Small intestine (tissue), 16 donors: ENCODE measurements around the gene TMEM72. TPM values are rescaled to one million over a fixed set of nuclear protein-coding genes. Genes with fewer than 3 reads are reported as not detected.

Experiments used
- DNase-seq, 2 donors: peaks; one replicate each; pipeline versions ENCODE4 v3.0.0 to v3.0.0-alpha.2; 2013
- FAIRE-seq: peaks from 2 replicates; lab custom pipeline; 2012; peaks lifted over from hg19 to GRCh38; lab: Jason Lieb, UNC
- H3K27ac ChIP-seq, 3 donors: one replicate each; pipeline ENCODE4 v1.5.1; 2013; ENCODE audit warnings: low read length in 2 of 3, mild to moderate bottlenecking in 2 of 3, control low read depth in 1 of 3, inconsistent platforms in 1 of 3, low read depth in 1 of 3, moderate library complexity in 1 of 3
- H3K27me3 ChIP-seq, 3 donors: one replicate each; pipeline ENCODE4 v1.6.1; 2013; ENCODE audit warnings: low read length in 3 of 3, inconsistent platforms in 1 of 3; ENCODE audit not compliant: control insufficient read depth in 3 of 3, insufficient read depth in 3 of 3
- H3K36me3 ChIP-seq, 3 donors: one replicate each; pipeline ENCODE4 v1.6.1; 2013; ENCODE audit warnings: low read length in 3 of 3, inconsistent platforms in 1 of 3, low read depth in 1 of 3, mild to moderate bottlenecking in 1 of 3, moderate library complexity in 1 of 3; ENCODE audit not compliant: control insufficient read depth in 3 of 3, insufficient read depth in 2 of 3
- H3K4me1 ChIP-seq, 3 donors: one replicate each; pipeline ENCODE4 v1.6.1; 2013; ENCODE audit warnings: low read length in 2 of 3, inconsistent platforms in 1 of 3, low read depth in 1 of 3, mild to moderate bottlenecking in 1 of 3, moderate library complexity in 1 of 3; ENCODE audit not compliant: control insufficient read depth in 3 of 3, insufficient read depth in 2 of 3
- H3K4me3 ChIP-seq, 3 donors: one replicate each; pipeline ENCODE4 v1.5.1; 2013; ENCODE audit warnings: low read length in 3 of 3, control low read depth in 1 of 3, inconsistent platforms in 1 of 3, low read depth in 1 of 3, mild to moderate bottlenecking in 1 of 3, moderate library complexity in 1 of 3
- H3K9me3 ChIP-seq, 2 donors: one replicate each; pipeline ENCODE4 v1.6.1; 2013; ENCODE audit warnings: low read depth in 1 of 2, low read length in 1 of 2; ENCODE audit not compliant: control insufficient read depth in 2 of 2, insufficient read depth in 1 of 2
- WGBS, 3 donors: extraction: QIAGEN DNeasy Blood & Tissue Kit; methylation state at CpG; one replicate each; pipeline ENCODE4 v1.1.7; 2013; 5-methylcytosine and 5-hydroxymethylcytosine counted together
- long read RNA-seq, 10 donors: transcript quantifications; one replicate each; lab custom pipeline, GENCODE V29; 2026
- polyA plus RNA-seq, 4 donors: library from polyadenylated mRNA; stranded (reverse) in 3 of 4; unstranded in 1 of 4; fragments of 200-250 nt in 3 of 4; fragments of 120-200 nt in 1 of 4; gene quantifications; one replicate each; pipeline versions ENCODE4 v1.2.1 to v1.2.3, GENCODE V29; 2013
- donor health status: healthy with polysubstance abuse.
- donor health status: control.
- donor health status: control.
- donor health status: Bipolar disorder and iron deficiency.
- donor health status: healthy.

TMEM72 gene
- polyA plus RNA-seq, result under 1 TPM in 2 of 4 donors, not detected in 2; 0.28 to 0.64 TPM
- long read RNA-seq, donor 1, result 0 reads
- long read RNA-seq, donor 2, result 0 reads
- long read RNA-seq, donor 3, result 0 reads
- long read RNA-seq, donor 4, partial matches to known transcripts, result 0 of 1 reads
- long read RNA-seq, donor 4, other reads (novel, unspliced or antisense), result 0 of 1 reads
- long read RNA-seq, donor 5, result 0 reads
- long read RNA-seq, donor 6, result 0 reads
- long read RNA-seq, donor 7, result 0 reads
- long read RNA-seq, donor 8, result 0 reads
- long read RNA-seq, donor 9, result 0 reads
- long read RNA-seq, donor 10, result 0 reads

DNA sequence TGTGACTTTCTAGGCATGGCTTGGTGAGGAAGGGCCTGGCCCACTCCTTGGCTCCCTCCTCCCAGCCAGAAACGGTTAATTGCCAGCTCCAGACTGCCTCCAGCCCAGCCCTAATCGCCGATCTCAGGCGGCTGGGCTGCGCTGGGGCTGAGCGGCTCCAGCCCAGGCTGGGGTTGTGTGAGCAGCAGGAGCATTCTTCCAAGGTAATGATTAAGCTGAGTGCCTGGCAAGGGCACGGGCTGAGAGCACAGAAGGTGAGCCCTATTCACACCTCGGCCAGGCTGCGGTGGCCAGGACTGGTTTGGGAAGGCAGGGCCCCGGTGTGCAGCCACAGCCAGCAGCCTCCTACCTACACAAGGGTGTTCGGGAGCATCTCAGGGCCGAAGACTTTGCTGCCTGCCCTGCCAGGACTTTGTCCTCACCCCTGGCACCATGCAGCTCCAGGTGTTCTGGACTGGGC lies at the start of gene TMEM72:
Gene TMEM72 (plus strand): TSS at position 257 of the 460 bp plus-strand sequence. CDS start 176 bp downstream, at position 433.
- 12 to 47% (median 25%) methylated on average over 12 of the region's 12 CpGs for WGBS, 3 donors
- Histone ChIP-seq H3K4me3 (no peak within 1 kb of the TSS), H3K9me3 (no peaks in the 10 kb centered on the region), H3K27me3 (no peaks in the 10 kb centered on the region), H3K36me3 (no peaks in the 10 kb centered on the region), H3K4me1 (peaks cover 0 to 20% (median 2%) of the 10 kb centered on the region in 3 donors), H3K27ac (peak within 1 kb of the TSS in 2 of 3 donors; percentile 34 to 36)
- FAIRE-seq (no peak), DNase-seq (peak; percentile 75 to 84)

DNA sequence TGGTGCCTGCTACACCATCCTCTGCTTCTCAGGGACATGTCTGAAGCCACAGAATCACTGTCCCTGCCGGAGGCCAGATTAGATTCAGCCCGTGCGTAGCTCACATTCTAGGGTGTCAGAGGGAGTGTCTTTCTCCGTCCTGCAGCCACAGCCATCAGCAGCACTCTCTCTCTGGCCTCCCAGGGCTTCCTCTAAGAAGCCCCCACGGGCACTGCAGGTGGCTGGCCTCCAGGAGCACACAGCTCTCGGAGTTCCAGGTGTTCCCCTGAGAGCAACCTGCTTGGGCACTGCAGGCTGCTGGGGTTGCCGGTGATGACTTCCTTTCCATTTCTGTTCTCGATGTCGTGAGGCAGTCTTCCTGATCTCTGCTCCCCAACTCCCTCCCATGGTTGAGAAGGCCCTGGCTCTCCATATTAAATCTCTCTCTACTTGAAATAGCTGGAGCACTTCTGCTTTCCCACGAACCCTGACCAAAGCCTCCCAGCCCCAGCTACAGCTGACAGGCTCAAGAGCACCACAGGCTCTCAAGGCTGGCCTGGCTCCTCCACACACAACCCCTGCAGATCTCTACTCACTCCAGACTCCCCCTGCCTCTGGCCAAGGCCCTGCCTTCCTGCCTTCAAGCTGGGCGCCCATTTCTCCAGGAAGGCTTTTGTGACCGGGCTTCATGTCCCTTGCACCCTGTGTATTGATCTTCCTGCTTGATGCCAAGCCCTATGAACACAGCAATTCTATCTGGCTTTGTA lies 49.0 kb upstream of the TMEM72 start:
- WGBS, 3 donors, result 66 to 87% (median 77%) methylated on average over 12 of the region's 12 CpGs
- Histone ChIP-seq H3K27ac (no peak overlapping the region), H3K36me3 (no peaks in the 10 kb centered on the region), H3K27me3 (peaks cover 0 to 11% (median 0%) of the 10 kb centered on the region in 3 donors), H3K4me1 (peaks cover 0 to 15% (median 0%) of the 10 kb centered on the region in 3 donors), H3K4me3 (no peak overlapping the region), H3K9me3 (no peaks in the 10 kb centered on the region)
- no peak for DNase-seq
- no peak for FAIRE-seq

DNA sequence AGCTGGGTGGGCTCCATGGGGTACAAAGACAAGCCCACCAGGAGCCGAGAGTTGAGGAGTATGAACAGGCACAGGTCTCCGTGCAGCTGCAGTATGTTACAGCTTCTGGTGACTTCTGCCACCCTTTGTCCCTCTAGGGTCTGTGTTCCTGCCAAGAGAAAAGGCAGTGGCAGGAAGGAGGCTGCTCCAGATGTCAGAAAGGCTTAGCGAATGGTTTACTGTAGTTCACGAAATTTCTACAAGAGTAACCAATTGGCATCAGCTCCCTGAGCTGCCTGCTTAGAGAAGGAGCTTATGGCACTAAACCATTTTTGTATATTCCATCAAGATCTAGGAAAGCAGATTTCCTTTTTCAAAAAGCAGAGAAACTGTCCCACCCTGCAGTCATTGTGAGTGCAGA lies 48.2 kb upstream of the TMEM72 start:
- WGBS, 3 donors, result 64 to 70% (median 64%) methylated on average over 4 of the region's 4 CpGs
- H3K27ac ChIP-seq, result no peak overlapping the region
- H3K4me1 ChIP-seq, result peaks cover 0 to 15% (median 0%) of the 10 kb centered on the region in 3 donors
- no peaks in the 10 kb centered on the region for H3K36me3 ChIP-seq
- H3K4me3 ChIP-seq, result no peak overlapping the region
- FAIRE-seq (no peak), DNase-seq (no peak)
- peaks cover 0 to 11% (median 0%) of the 10 kb centered on the region in 3 donors for H3K27me3 ChIP-seq
- H3K9me3 ChIP-seq, result no peaks in the 10 kb centered on the region

DNA sequence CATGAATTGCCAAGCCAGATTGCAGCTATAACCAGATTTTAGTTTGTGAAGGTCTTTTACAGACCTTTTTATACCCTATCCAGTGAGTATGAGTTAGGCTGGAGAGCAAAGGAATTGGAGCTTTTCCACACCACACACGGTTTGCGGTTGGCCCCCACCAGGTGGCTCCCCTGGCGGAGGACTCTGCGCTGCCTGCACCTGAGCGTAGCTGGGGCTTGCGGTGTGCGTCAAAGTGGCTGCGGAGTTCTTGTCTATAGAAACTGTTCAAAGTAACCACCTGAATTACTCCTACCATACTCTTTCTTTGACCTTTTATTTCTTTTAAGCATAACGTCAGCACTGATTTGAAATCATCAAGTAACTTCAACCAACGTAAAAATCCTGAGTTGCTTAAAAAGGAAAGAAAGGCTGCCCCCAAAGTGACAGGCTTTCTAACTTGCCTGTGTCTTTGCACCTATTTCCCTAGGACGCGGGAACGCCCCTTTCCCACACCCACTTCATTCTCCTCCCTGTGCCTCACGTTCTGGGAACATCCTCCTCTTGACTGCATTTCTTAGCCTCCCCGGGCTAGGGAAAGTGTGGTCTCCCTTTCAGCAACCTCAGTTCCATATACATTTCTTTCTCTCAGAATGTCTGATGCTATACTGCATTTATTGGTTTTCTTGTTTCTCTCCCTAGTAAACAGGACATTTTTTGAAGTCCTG lies 47.6 kb upstream of the TMEM72 start:
- FAIRE-seq (no peak), DNase-seq (no peak)
- WGBS, 3 donors, result 52 to 74% (median 57%) methylated on average over 15 of the region's 15 CpGs
- H3K27ac ChIP-seq, result no peak overlapping the region
- H3K9me3 ChIP-seq, result no peaks in the 10 kb centered on the region
- H3K4me1 ChIP-seq, result peaks cover 0 to 15% (median 0%) of the 10 kb centered on the region in 3 donors
- H3K4me3 ChIP-seq, result no peak overlapping the region
- H3K36me3 ChIP-seq, result no peaks in the 10 kb centered on the region
- H3K27me3 ChIP-seq, result peaks cover 0 to 11% (median 0%) of the 10 kb centered on the region in 3 donors

DNA sequence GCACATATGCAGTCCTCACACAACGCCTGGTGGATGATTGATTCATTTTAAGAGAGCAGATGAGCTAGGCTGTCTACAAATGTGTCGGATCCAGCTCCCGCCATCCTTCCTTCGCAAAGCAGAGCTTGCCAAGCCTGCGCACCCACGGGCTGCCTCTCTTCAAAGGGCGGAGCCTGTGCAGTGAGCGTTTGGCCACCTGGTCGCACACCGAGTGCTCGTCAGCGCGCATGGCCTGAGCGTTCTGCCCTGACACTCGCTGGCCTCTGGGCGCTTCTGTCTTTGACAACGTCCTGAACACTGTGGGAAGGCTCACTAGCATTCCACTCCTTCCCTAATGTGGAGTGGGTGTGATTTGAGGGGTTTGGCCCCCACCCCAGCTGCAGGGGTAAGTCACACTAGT lies 47.1 kb upstream of the TMEM72 start:
- Histone ChIP-seq H3K27me3 (peaks cover 0 to 11% (median 0%) of the 10 kb centered on the region in 3 donors), H3K4me3 (peak overlapping the region in 2 of 3 donors; percentile 28 to 61), H3K36me3 (no peaks in the 10 kb centered on the region), H3K27ac (no peak overlapping the region), H3K9me3 (no peaks in the 10 kb centered on the region), H3K4me1 (peaks cover 0 to 15% (median 0%) of the 10 kb centered on the region in 3 donors)
- WGBS, 3 donors, result 24 to 53% (median 34%) methylated on average over 17 of the region's 17 CpGs
- peak; percentile 42 to 52 for DNase-seq
- no peak for FAIRE-seq

DNA sequence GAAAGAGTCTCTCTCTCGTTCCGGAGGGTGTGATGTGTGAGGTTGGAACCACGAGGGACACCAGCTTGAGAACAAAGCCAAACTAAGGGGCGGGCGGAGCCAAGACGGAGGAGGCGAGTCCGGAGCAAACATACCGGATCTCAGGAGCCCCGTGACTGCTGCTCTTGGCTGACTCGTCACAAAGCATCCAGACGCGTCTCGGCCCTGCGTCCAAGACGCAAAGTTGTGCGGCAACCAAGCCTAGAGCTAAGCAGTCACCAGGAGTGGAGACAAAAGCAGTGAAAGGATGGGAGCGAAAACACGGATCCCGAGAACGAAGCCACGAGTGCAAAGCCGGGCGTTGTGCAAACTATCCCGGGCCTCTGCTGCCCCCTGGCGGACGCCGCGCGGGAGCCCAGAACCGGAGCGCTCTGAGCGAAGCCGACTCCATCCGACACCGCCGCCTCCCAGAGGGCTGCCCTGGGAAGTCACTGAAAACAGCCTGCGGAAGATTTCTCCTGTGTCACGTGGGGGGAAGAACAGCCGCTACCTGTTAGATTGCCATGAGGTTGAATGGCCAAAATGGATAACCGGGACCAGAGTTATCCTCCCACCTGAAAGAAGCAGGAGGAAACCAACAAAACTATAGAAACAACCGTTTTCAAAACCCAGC lies 46.4 kb upstream of the TMEM72 start:
- FAIRE-seq, result no peak
- WGBS, 3 donors, result 1% methylated on average over 40 to 42 of the region's 42 CpGs

DNA sequence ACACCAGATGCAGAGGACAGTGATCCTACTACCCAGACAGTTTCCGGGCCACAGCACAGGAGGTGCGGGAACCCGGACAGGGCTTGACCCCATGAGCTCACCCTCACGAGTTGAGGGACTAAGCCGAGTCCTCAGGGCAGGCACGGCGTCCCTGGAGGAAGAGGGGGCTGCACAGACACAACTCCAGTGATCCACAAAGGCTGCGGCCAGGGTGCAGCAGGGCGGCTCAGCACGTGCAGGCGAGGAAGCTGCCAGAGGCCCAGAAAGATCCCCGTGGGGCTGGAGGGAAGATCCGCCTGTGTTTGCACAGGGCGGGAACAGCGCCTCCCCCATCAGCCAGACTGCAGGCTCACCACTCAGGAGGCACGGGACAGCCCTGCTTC lies 45.9 kb upstream of the TMEM72 start:
- H3K27ac ChIP-seq, result no peak overlapping the region
- H3K4me1 ChIP-seq, result peaks cover 0 to 15% (median 0%) of the 10 kb centered on the region in 3 donors
- FAIRE-seq (no peak), DNase-seq (no peak)
- H3K4me3 ChIP-seq, result no peak overlapping the region
- no peaks in the 10 kb centered on the region for H3K36me3 ChIP-seq
- 46 to 49% (median 46%) methylated on average over 16 of the region's 16 CpGs for WGBS, 3 donors
- peaks cover 0 to 11% (median 0%) of the 10 kb centered on the region in 3 donors for H3K27me3 ChIP-seq
- no peaks in the 10 kb centered on the region for H3K9me3 ChIP-seq

More for the DNA sequence above, 46.4 kb upstream of the TMEM72 start:
- H3K9me3 ChIP-seq, result no peaks in the 10 kb centered on the region
- H3K4me1 ChIP-seq, result peaks cover 0 to 15% (median 0%) of the 10 kb centered on the region in 3 donors
- no peaks in the 10 kb centered on the region for H3K36me3 ChIP-seq
- peak; percentile 80 to 95 for DNase-seq
- H3K4me3 ChIP-seq, result peak overlapping the region; percentile 28 to 61 (median 31)
- peak overlapping the region in 2 of 3 donors; percentile 12 to 37 for H3K27ac ChIP-seq
- peaks cover 0 to 11% (median 0%) of the 10 kb centered on the region in 3 donors for H3K27me3 ChIP-seq
